Stomach (tissue), 9 donors: ENCODE measurements around the gene RIN3. TPM values are rescaled to one million over a fixed set of nuclear protein-coding genes. Genes with fewer than 3 reads are reported as not detected.

Experiments used
- DNase-seq, 2 donors: peaks; one replicate each; pipeline versions ENCODE4 v3.0.0 to v3.0.0-alpha.2; 2013 to 2019
- H3K27ac ChIP-seq, 5 donors: fragments of 200-600 bp in 4 of 5; sonication (generic) in 4 of 5; one replicate each; pipeline ENCODE4 v1.5.1; 2013 to 2019; ENCODE audit warnings: mild to moderate bottlenecking in 1 of 5, moderate library complexity in 1 of 5
- H3K27me3 ChIP-seq, 3 donors: fragments of 200-600 bp; sonication (generic); one replicate each; pipeline ENCODE4 v1.5.1; 2017 to 2019; ENCODE audit warnings: mixed run types in 1 of 3
- H3K36me3 ChIP-seq, 4 donors: fragments of 200-600 bp; sonication (generic); 1 replicate in 3 of 4; 2 replicates in 1 of 4; pipeline ENCODE4 v1.5.1; 2016 to 2019
- H3K4me1 ChIP-seq, 4 donors: fragments of 200-600 bp; sonication (generic); one replicate each; pipeline ENCODE4 v1.5.1; 2016 to 2019
- H3K4me3 ChIP-seq, 4 donors: fragments of 200-600 bp; sonication (generic) in 3 of 4; one replicate each; pipeline ENCODE4 v1.5.1; 2016 to 2019; ENCODE audit warnings: mild to moderate bottlenecking in 1 of 4
- H3K9me3 ChIP-seq, 4 donors: fragments of 200-600 bp; sonication (generic); one replicate each; pipeline ENCODE4 v1.5.1; 2016 to 2019
- CTCF ChIP-seq, 7 experiments: fragments of 450-650 bp in 4 of 7; fragments of 200-600 bp in 3 of 7; sonication (generic) in 3 of 7; IDR thresholded peaks; one replicate each; pipeline ENCODE4 v1.5.1; 2016 to 2019; ENCODE audit warnings: antibody characterized with exemption in 7 of 7, control low read depth in 2 of 7, mild to moderate bottlenecking in 1 of 7
- EP300 ChIP-seq: sonication (generic); formaldehyde crosslinking; IDR thresholded peaks from one replicate; pipeline ENCODE4 v1.6.1; 2017; ENCODE audit warnings: antibody characterized with exemption
- POLR2A ChIP-seq, 4 donors: fragments of 450-650 bp; IDR thresholded peaks; one replicate each; pipeline ENCODE4 v1.6.1; 2016; ENCODE audit warnings: antibody characterized with exemption in 4 of 4, control low read depth in 2 of 4, mild to moderate bottlenecking in 1 of 4, moderate library complexity in 1 of 4
- POLR2AphosphoS5 ChIP-seq, 3 donors: sonication (generic); formaldehyde crosslinking; IDR thresholded peaks; one replicate each; pipeline ENCODE4 v1.6.1; 2016; ENCODE audit warnings: antibody characterized with exemption in 3 of 3
- WGBS, 5 donors: extraction: QIAGEN DNeasy Blood & Tissue Kit in 3 of 5; methylation state at CpG; one replicate each; pipeline versions ENCODE4 v1.1.5 to v1.1.7; 2013 to 2018; 5-methylcytosine and 5-hydroxymethylcytosine counted together
- intact Hi-C: fragments of 100-400 bp; cut with DNase I; formaldehyde crosslinking; loops from one replicate; pipeline ENCODE4 v1.15.1; 2023; ENCODE audit warnings: low total_unique reads
- polyA plus RNA-seq, 3 donors: library from polyadenylated mRNA; stranded (reverse); fragments of 200-250 nt; gene quantifications; one replicate each; pipeline ENCODE4 v1.2.3, GENCODE V29; 2013
- total RNA-seq, 5 donors: library from RNA; depleted of rRNA; stranded (reverse); fragments of >200 nt; gene quantifications; one replicate each; pipeline versions ENCODE4 v1.1.0 to v1.2.3, GENCODE V29; 2014 to 2016
- donor health status: healthy with polysubstance abuse.
- donor health status: Bipolar disorder and iron deficiency.
- donor health status: healthy.

RIN3 gene
- total and polyA plus RNA-seq, 8 donors: 5.0 to 47.8 (median 8.0) TPM

- intact Hi-C loops: no loop called here
- Histone ChIP-seq H3K4me1 (peaks cover 0 to 28% (median 0%) of the 10 kb centered on the region in 4 donors), H3K4me3 (no peak overlapping the region), H3K36me3 (no peaks in the 10 kb centered on the region), H3K27ac (no peak overlapping the region), H3K27me3 (no peaks in the 10 kb centered on the region), H3K9me3 (no peaks in the 10 kb centered on the region)
- 49 to 63% (median 61%) methylated on average over 6 of the region's 6 CpGs for WGBS, 5 donors
- no peak for DNase-seq
- TF ChIP-seq POLR2AphosphoS5 (IDR thresholded peaks at IDR 0.05): no peak
Observed at GRCh38 chr14:92495027-92495426, 18.6 kb upstream of the RIN3 start.

GRCh38 chr14:92496191-92496857 lies 17.3 kb upstream of the RIN3 start:
- WGBS, 5 donors: 69 to 90% (median 83%) methylated on average over 6 of the region's 6 CpGs
- intact Hi-C loops: no loop called here
- Histone ChIP-seq H3K4me3 (no peak overlapping the region), H3K36me3 (no peaks in the 10 kb centered on the region), H3K9me3 (no peaks in the 10 kb centered on the region), H3K4me1 (peaks cover 0 to 19% (median 0%) of the 10 kb centered on the region in 4 donors), H3K27me3 (peaks cover 0 to 5% (median 0%) of the 10 kb centered on the region in 3 donors), H3K27ac (no peak overlapping the region)
- DNase-seq: no peak
- TF ChIP-seq POLR2A (IDR thresholded peaks at IDR 0.05): no peak
- TF ChIP-seq CTCF (IDR thresholded peaks at IDR 0.05): no peak
- TF ChIP-seq EP300: no peak
- TF ChIP-seq POLR2AphosphoS5 (IDR thresholded peaks at IDR 0.05): no peak

- no peak for DNase-seq
- peaks cover 0 to 8% (median 0%) of the 10 kb centered on the region in 4 donors for H3K4me1 ChIP-seq
- no peaks in the 10 kb centered on the region for H3K9me3 ChIP-seq
- WGBS, 5 donors: 52 to 92% (median 89%) methylated on average over 2 to 8 of the region's 8 CpGs
- H3K36me3 ChIP-seq: no peaks in the 10 kb centered on the region
- no peak for TF ChIP-seq EP300
- TF ChIP-seq POLR2A (IDR thresholded peaks at IDR 0.05): no peak
- no peak for TF ChIP-seq POLR2AphosphoS5 (IDR thresholded peaks at IDR 0.05)
- TF ChIP-seq CTCF (IDR thresholded peaks at IDR 0.05): no peak
- peaks cover 0 to 5% (median 0%) of the 10 kb centered on the region in 3 donors for H3K27me3 ChIP-seq
- H3K27ac ChIP-seq: no peak overlapping the region
- H3K4me3 ChIP-seq: no peak overlapping the region
- intact Hi-C loops: no loop called here
Observed at GRCh38 chr14:92497391-92497790, 16.2 kb upstream of the RIN3 start.

GRCh38 chr14:92499234-92499633 lies 14.3 kb upstream of the RIN3 start:
- WGBS, 5 donors: 77 to 90% (median 87%) methylated on average over 3 of the region's 3 CpGs
- no peak overlapping the region for H3K4me3 ChIP-seq
- no peaks in the 10 kb centered on the region for H3K9me3 ChIP-seq
- H3K4me1 ChIP-seq: no peaks in the 10 kb centered on the region
- intact Hi-C loops: no loop called here
- no peak overlapping the region for H3K27ac ChIP-seq
- peaks cover 0 to 5% (median 0%) of the 10 kb centered on the region in 3 donors for H3K27me3 ChIP-seq
- DNase-seq: no peak
- TF ChIP-seq POLR2A (IDR thresholded peaks at IDR 0.05) (no peak), CTCF (IDR thresholded peaks at IDR 0.05) (no peak), POLR2AphosphoS5 (IDR thresholded peaks at IDR 0.05) (no peak), EP300 (no peak)
- no peaks in the 10 kb centered on the region for H3K36me3 ChIP-seq

GRCh38 chr14:92500491-92500941 lies 13.1 kb upstream of the RIN3 start:
- Histone ChIP-seq H3K36me3 (no peaks in the 10 kb centered on the region), H3K4me1 (no peaks in the 10 kb centered on the region), H3K4me3 (no peak overlapping the region), H3K27ac (no peak overlapping the region), H3K9me3 (no peaks in the 10 kb centered on the region), H3K27me3 (peaks cover 0 to 5% (median 0%) of the 10 kb centered on the region in 3 donors)
- no peak for TF ChIP-seq POLR2AphosphoS5 (IDR thresholded peaks at IDR 0.05)
- TF ChIP-seq CTCF (IDR thresholded peaks at IDR 0.05): no peak
- WGBS, 5 donors: 66 to 70% (median 68%) methylated on average over 6 of the region's 6 CpGs
- no peak for DNase-seq
- intact Hi-C loops: no loop called here
